Stimulated activated CD8-positive, alpha-beta memory T cell treated with anti-CD3 and anti-CD28 coated beads, Interleukin-7, amount 100 ng/mL, for 48 hours (primary cell): Measurements from ENCODE around the gene USP22.

Experiments used
- DNase-seq, 2 donors: peaks; one replicate each; pipeline ENCODE4 v3.0.0-alpha.2; 2020; ENCODE audit warnings: low read depth in 1 of 2; ENCODE audit errors: extremely low read depth in 1 of 2

Gene USP22

DNA sequence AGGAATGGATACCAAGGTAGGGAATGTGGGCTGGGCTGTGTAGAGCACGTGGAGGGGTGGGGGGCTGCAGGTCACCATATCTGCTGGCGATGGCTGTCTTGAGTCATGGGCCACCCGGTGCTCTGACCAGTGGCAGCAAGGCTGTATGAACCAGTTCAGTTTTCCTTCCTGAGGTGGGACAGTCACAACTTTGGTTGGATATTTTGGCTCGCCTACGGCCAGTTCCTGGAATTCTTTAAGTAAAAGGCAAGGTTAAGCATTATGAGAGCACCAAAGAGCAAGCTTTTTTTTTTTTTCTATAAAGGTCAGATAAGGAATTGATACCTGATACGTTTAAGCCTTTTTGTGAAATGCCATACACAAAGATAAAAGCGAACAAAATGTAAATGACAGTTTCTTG, 81.9 kb downstream of the USP22 start:
- no peak for DNase-seq

DNA sequence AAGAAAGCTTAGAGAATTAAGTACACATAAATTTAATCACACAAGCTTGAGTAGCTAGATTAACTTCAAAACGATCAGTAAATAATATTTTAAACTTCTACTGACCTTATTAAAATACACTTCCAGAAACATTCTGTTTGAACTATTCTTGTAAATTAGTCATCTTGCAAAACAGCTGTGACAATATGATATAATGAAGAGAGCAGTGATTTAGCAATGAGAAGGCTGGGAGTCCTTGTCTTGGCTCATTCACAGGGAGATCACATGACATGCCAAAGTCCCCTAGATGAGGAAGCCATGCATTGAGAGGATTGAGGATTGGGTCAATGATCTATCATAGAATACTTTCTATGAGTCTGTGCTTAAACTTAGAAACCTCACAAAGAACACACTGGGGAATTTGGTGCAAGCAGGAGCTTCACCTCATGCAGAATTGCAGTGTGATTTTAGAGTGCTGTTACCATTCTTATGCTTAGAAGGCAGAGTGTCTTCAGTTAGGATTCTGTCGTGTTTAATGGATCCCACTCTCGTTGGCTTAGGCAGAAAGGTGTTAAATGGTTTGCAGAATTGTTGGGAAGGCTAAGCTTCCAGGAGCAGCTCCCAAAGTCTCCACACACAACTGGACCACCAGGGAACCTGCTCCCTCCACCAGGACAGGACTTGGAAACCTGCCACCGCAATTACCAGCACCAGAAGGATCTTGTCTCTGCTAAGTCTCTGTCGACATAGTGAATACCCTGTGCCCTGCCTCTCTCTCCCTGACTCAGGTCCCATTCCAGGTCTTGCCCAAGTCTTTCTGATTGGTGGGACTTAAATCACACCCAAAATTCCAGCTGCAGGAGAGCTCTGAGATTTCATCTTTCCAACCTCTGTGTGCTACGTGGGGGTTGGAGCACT, 87.1 kb downstream of the USP22 start:
- no peak for DNase-seq

DNA sequence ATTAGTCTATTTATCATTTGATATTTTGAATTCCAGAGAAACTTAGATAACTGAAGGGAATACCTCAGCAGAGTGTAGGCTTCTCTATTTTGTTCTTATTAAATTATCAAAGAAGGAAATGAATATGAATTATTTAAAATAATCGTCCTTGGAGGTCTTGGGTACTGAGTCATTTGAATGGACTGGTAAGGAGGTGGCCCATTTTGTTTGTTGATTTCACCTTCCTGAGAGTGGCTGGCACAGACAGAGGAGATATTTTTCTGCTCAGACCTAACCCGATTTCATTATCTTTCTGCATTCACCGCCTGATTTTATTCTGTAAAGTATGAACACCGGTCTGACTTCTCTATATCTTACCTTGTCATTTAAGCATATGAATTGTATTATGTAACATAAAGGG, 88.0 kb downstream of the USP22 start:
- DNase-seq: no peak

DNA sequence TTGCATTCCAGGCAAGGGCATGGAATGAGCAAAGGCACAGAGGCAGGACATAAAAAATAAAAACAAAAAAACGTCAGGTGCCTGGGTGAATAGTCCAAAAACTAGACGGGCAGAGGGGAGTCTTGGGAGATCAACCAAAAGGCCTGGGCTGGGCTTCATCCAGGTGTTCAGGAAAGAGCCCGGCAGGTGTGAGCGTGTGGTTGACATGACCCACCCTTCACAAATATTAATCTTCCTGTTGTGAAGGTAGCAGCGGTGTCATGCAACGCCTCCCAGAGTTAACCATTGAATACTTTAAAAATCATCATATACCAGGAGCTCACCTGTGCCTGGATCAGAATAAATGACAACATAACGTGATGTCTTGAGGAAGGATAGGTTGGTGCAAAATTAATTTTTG, 90.6 kb downstream of the USP22 start:
- DNase-seq: no peak
